DOHH2 (cell line): ENCODE data around the gene SALL4.

Source experiments
- EZH2phosphoT487 ChIP-seq: fragments of 200-600 bp; sonication (generic); IDR thresholded peaks from 2 replicates; pipeline ENCODE4 v1.6.1; 2017; ENCODE audit warnings: borderline replicate concordance, mild to moderate bottlenecking, antibody characterized with exemption, low read length, moderate library complexity, mixed read lengths
- TF ChIP-seq, protein P1 (sequence below): fragments of 200-600 bp; sonication (generic); IDR thresholded peaks from one replicate; pipeline ENCODE4 v1.5.1; 2014; ENCODE audit warnings: antibody characterized with exemption, mild to moderate bottlenecking, low read depth, low read length; ENCODE audit not compliant: poor library complexity, severe bottlenecking

DNA sequence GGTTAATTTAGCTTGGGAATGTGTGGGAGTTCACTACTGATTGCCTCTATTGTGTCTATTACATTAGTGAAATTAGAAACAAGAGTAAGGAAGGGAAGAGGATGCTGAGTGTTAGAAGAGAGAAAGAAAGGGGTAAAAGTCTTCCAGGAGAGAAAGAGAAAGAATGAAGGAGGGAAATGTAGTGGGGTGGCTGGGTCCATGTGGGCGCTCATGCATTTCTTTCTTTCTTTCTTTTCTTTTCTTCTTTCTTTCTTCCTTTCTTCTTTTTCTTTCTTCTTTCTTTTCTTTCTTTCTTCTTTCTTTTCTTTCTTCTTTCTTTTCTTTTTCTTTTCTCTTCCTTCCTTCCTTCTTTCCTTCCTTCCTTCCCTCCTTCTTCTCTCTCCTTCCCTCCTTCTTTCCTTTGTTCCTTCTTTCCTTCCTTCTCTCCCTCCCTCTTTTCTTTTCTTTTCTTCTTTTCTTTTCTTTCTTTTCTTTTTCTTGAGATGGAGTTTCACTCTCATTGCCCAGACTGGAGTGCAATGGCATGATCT, 16.2 kb upstream of the SALL4 start:
- TF ChIP-seq, protein P1, sequence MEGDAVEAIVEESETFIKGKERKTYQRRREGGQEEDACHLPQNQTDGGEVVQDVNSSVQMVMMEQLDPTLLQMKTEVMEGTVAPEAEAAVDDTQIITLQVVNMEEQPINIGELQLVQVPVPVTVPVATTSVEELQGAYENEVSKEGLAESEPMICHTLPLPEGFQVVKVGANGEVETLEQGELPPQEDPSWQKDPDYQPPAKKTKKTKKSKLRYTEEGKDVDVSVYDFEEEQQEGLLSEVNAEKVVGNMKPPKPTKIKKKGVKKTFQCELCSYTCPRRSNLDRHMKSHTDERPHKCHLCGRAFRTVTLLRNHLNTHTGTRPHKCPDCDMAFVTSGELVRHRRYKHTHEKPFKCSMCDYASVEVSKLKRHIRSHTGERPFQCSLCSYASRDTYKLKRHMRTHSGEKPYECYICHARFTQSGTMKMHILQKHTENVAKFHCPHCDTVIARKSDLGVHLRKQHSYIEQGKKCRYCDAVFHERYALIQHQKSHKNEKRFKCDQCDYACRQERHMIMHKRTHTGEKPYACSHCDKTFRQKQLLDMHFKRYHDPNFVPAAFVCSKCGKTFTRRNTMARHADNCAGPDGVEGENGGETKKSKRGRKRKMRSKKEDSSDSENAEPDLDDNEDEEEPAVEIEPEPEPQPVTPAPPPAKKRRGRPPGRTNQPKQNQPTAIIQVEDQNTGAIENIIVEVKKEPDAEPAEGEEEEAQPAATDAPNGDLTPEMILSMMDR, result no peak
- no peak for TF ChIP-seq EZH2phosphoT487
